ENCODE results near the gene DDX31. TPM values are rescaled to one million over a fixed set of nuclear protein-coding genes. Genes with fewer than 3 reads are reported as not detected.

Gene DDX31
- total RNA-seq, 1 experiment from 2014 or later, result 25.8 TPM

- Histone ChIP-seq H3K79me2 (ENCODE audit: insufficient read depth, low read length) (peaks cover 36% of the 10 kb centered on the region), H3K4me2 (ENCODE audit: low read length) (no peak overlapping the region), H2AFZ (ENCODE audit: low read depth, low read length, poor library complexity, severe bottlenecking) (no peak overlapping the region), H3K27me3 (ENCODE audit: insufficient read depth, low read length) (no peaks in the 10 kb centered on the region), H3K4me1 (ENCODE audit: control insufficient read depth in 1 of 2, insufficient read depth in 2 of 2, low read length in 2 of 2) (no peaks in the 10 kb centered on the region), H3K9me2 (ENCODE audit: insufficient read depth) (no peaks in the 10 kb centered on the region), H3K9ac (ENCODE audit: low read length) (no peak overlapping the region), H4K20me1 (ENCODE audit: insufficient read depth) (peaks cover 3% of the 10 kb centered on the region), H3K36me3 (ENCODE audit: control insufficient read depth in 1 of 2, insufficient read depth in 2 of 2, low read length in 2 of 2) (peaks cover 45 to 63% of the 10 kb centered on the region in 2 experiments; a peak in 3 of 4 replicates), H3K4me3 (replicated peaks in 1 of 2; ENCODE audit: low read depth in 1 of 2, low read length in 2 of 2) (no peak overlapping the region), H3K27ac (ENCODE audit: low read depth, low read length) (no peak overlapping the region), H3K9me3 (ENCODE audit: control insufficient read depth in 1 of 2, insufficient read depth in 1 of 2, low read depth in 1 of 2, low read length in 2 of 2) (no peaks in the 10 kb centered on the region; a peak in 1 of 4 replicates)
- ATAC-seq (no peak), DNase-seq (ENCODE audit: low read depth, low spot score) (no peak)
- no peak for TF ChIP-seq TCF7L2 (IDR thresholded peaks at IDR 0.05; ENCODE audit: borderline replicate concordance, extremely low read depth, insufficient read depth, insufficient read length)
- no peak for TF ChIP-seq EZH2 (IDR thresholded peaks at IDR 0.05)
- TF ChIP-seq POLR2AphosphoS5 (IDR thresholded peaks at IDR 0.05; ENCODE audit: low read depth, low read length), result no peak
- no peak for TF ChIP-seq EZH2phosphoT487 (IDR thresholded peaks at IDR 0.05; ENCODE audit: borderline replicate concordance)
- TF ChIP-seq CEBPB (IDR thresholded peaks at IDR 0.05; ENCODE audit: low read depth), result no peak
- no peak for TF ChIP-seq POLR2A (IDR thresholded peaks at IDR 0.05; ENCODE audit: borderline replicate concordance, extremely low read depth, insufficient read depth, insufficient read length)
- TF ChIP-seq, protein P1, sequence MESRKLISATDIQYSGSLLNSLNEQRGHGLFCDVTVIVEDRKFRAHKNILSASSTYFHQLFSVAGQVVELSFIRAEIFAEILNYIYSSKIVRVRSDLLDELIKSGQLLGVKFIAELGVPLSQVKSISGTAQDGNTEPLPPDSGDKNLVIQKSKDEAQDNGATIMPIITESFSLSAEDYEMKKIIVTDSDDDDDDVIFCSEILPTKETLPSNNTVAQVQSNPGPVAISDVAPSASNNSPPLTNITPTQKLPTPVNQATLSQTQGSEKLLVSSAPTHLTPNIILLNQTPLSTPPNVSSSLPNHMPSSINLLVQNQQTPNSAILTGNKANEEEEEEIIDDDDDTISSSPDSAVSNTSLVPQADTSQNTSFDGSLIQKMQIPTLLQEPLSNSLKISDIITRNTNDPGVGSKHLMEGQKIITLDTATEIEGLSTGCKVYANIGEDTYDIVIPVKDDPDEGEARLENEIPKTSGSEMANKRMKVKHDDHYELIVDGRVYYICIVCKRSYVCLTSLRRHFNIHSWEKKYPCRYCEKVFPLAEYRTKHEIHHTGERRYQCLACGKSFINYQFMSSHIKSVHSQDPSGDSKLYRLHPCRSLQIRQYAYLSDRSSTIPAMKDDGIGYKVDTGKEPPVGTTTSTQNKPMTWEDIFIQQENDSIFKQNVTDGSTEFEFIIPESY (IDR thresholded peaks at IDR 0.05; ENCODE audit: extremely low read depth, insufficient replicate concordance, low read length), result no peak
- TF ChIP-seq REST (IDR thresholded peaks at IDR 0.05; ENCODE audit: low read depth), result no peak
- no peak for TF ChIP-seq CTCF (IDR thresholded peaks at IDR 0.05 in 2 of 3, conservative IDR thresholded peaks at IDR 0.05 in 1 of 3; ENCODE audit: borderline replicate concordance in 1 of 3, insufficient read depth in 1 of 3, low read depth in 2 of 3, low read length in 2 of 3)
- TF ChIP-seq ZNF274 (IDR thresholded peaks at IDR 0.05; ENCODE audit: low read depth, low read length), result no peak
- no peak for TF ChIP-seq SP1 (IDR thresholded peaks at IDR 0.05; ENCODE audit: low read depth)
- TF ChIP-seq JUND (IDR thresholded peaks at IDR 0.05), result no peak
- no peak for TF ChIP-seq ZFX (IDR thresholded peaks at IDR 0.05)
- TF ChIP-seq, protein P2, sequence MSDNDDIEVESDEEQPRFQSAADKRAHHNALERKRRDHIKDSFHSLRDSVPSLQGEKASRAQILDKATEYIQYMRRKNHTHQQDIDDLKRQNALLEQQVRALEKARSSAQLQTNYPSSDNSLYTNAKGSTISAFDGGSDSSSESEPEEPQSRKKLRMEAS (IDR thresholded peaks at IDR 0.05), result no peak
- RAD21 ChIA-PET (ENCODE audit: low non-redundant PET in 1 of 2, low total read pairs in 2 of 2, uncharacterized antibody in 2 of 2, unreplicated experiment in 2 of 2), result no interaction called here
- BruUV-seq (replicated peaks), result no TSS peak
- intact Hi-C loops (cut with micrococcal nuclease), result no loop called here
- CTCF ChIA-PET, result no interaction called here
- POLR2A ChIA-PET, result no interaction called here
Observed at GRCh38 chr9:132690696-132691095, 20.9 kb upstream of the DDX31 start.
